Urinary bladder (tissue), 4 donors: ENCODE data around the gene ANAPC4. TPM values are rescaled to one million over a fixed set of nuclear protein-coding genes. Genes with fewer than 3 reads are reported as not detected.
"Not testable (repeated sequence)": the region's sequence is repeated elsewhere in the genome, so short reads cannot be mapped to it uniquely, and the experiment has no call there.

Experiments
- DNase-seq: peaks from one replicate; pipeline ENCODE4 v3.0.0-alpha.2; 2015; ENCODE audit errors: extremely low spot score
- H3K27ac ChIP-seq: one replicate; pipeline ENCODE4 v1.5.1; 2013; ENCODE audit warnings: low read depth, mild to moderate bottlenecking, moderate library complexity
- H3K36me3 ChIP-seq: one replicate; pipeline ENCODE4 v1.6.1; 2013; ENCODE audit warnings: mild to moderate bottlenecking, moderate library complexity; ENCODE audit not compliant: insufficient read depth
- H3K4me1 ChIP-seq: one replicate; pipeline ENCODE4 v1.6.1; 2013; ENCODE audit warnings: mild to moderate bottlenecking, moderate library complexity; ENCODE audit not compliant: insufficient read depth
- H3K4me3 ChIP-seq: one replicate; pipeline ENCODE4 v1.5.1; 2013; ENCODE audit warnings: low read depth, low read length
- WGBS: extraction: QIAGEN DNeasy Blood & Tissue Kit; methylation state at CpG from one replicate; pipeline ENCODE4 v1.1.7; 2013; 5-methylcytosine and 5-hydroxymethylcytosine counted together
- polyA plus RNA-seq: library from polyadenylated mRNA; stranded (reverse); fragments of 200-250 nt; gene quantifications from one replicate; pipeline ENCODE4 v1.2.3, GENCODE V29; 2013
- total RNA-seq: library from RNA; depleted of rRNA; stranded (reverse); fragments of >200 nt; gene quantifications from one replicate; pipeline ENCODE4 v1.2.3, GENCODE V29; 2014
- donor health status: healthy with polysubstance abuse.
- donor health status: healthy.

ANAPC4 gene
- total and polyA plus RNA-seq, 2 donors = 20.9 to 70.8 TPM

DNA sequence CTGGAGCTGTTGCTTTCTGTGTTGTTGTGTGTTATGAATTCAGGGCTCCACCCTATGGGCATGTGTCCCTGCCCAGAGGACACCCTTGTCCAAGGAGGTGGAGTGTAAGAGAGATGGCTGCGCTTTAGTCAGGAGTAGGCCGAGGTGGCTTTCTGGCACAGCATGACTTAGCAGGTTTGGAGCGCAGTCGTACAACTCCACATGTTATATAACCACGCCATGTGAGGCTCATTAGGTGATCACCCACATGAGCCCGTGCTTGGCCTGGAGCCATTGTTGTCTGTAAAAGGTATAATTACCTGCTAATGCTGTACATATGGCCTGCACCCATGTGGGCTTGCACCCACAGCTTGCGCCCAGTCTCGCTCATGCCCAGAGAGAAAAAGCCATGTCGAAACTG lies 15.8 kb upstream of the ANAPC4 start:
- H3K27ac ChIP-seq = no peak overlapping the region
- no peaks in the 10 kb centered on the region for H3K4me1 ChIP-seq
- H3K4me3 ChIP-seq = no peak overlapping the region
- WGBS = 97% methylated on average over 9 of the region's 9 CpGs
- no peak for DNase-seq
- no peaks in the 10 kb centered on the region for H3K36me3 ChIP-seq

DNA sequence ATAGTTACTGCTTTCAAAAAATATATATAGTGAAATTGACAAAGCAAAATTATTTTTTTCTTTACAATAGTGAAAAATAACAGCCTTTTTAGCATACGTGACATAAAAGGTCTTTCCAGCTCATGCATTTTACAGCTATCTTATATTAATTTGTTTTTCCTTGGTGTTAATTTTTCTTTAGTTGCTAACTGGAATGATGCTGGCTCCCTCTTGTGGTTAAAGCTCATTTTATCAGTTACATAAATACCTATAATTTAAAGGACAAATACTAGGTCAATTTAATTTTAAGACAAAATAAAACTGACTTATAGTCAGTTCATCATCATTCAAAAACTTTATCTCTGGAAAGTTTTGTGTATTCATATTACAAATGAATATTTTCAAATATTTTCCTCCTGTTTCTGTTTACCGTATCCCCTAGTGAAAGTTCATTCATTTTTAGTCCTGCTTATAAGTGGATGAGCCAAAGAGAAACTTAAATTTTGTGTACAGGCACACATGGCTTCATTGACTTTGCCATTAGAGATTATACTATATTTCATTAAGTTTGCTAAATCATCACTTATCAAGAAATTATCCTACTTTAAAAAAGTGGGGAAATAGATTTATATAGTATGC lies 9.9 kb upstream of the ANAPC4 start:
- no peak for DNase-seq
- 75% methylated on average over 2 of the region's 2 CpGs for WGBS
- H3K36me3 ChIP-seq = no peaks in the 10 kb centered on the region
- H3K27ac ChIP-seq = no peak overlapping the region
- no peaks in the 10 kb centered on the region for H3K4me1 ChIP-seq
- H3K4me3 ChIP-seq = no peak overlapping the region

GRCh38 chr4:25367877-25368276 lies 9.2 kb upstream of the ANAPC4 start:
- Histone ChIP-seq H3K36me3 (no peaks in the 10 kb centered on the region), H3K4me3 (no peak overlapping the region), H3K4me1 (no peaks in the 10 kb centered on the region), H3K27ac (no peak overlapping the region)
- DNase-seq = no peak

- no peak for DNase-seq
- Histone ChIP-seq H3K4me1 (no peaks in the 10 kb centered on the region), H3K36me3 (no peaks in the 10 kb centered on the region), H3K27ac (no peak overlapping the region), H3K4me3 (no peak overlapping the region)
- 36% methylated on average over 6 of the region's 6 CpGs for WGBS
Measured at GRCh38 chr4:25368315-25368714, 8.7 kb upstream of the ANAPC4 start.

DNA sequence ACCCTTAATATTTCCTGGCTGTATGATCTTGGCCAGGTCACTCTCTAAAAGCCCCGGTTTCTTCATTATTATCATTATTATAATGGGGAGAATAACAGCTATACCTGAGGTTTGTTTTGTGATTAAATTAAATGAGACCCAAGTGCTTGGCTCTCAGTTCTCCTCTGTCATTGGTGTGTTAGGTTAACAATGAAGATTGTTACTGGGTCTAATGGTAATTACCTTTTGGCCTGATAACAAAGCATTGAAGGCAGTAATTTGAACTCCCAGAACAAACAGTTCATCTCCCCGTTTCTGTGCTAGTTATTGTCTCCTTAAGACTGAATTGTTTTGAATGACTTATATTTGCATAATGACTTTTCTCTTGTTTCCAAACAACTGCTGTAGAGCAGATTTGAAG lies 6.8 kb upstream of the ANAPC4 start:
- Histone ChIP-seq H3K36me3 (no peaks in the 10 kb centered on the region), H3K4me3 (no peak overlapping the region), H3K4me1 (no peaks in the 10 kb centered on the region), H3K27ac (no peak overlapping the region)
- DNase-seq = no peak
- 61% methylated on average over 2 of the region's 2 CpGs for WGBS

DNA sequence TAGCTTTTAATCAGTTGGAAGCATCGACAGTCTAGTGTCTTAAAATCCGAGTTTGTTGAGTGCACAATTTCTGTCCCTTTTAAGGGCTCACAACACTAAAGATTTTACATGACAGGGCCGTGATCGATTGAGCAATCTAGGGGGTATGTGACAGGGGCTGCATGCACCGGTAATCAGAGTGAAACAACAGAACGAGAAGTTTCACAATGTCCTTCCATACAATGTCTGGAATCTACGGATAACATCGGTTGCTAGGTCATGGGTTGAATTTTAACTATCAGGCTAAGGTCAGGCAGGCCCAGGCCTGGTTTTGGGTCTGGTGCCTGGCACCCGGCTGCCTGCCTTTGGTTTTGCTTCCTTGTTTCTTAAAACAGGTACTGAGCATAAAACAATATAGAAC lies 4.5 kb upstream of the ANAPC4 start:
- not testable (repeated sequence) for H3K36me3 ChIP-seq, H3K4me1 ChIP-seq, H3K27ac ChIP-seq, H3K4me3 ChIP-seq, DNase-seq
- WGBS = 82% methylated on average over 9 of the region's 9 CpGs

- 14% methylated on average over 18 of the region's 18 CpGs for WGBS
- DNase-seq = no peak
- no peaks in the 10 kb centered on the region for H3K4me1 ChIP-seq
- peaks cover 2% of the 10 kb centered on the region for H3K36me3 ChIP-seq
- peak overlapping the region; percentile 94 for H3K4me3 ChIP-seq
- no peak overlapping the region for H3K27ac ChIP-seq
Measured at GRCh38 chr4:25377572-25378436, 741 bp downstream of the ANAPC4 start.

- Histone ChIP-seq H3K4me1 (no peaks in the 10 kb centered on the region), H3K4me3 (peak overlapping the region; percentile 94), H3K36me3 (peaks cover 2% of the 10 kb centered on the region), H3K27ac (no peak overlapping the region)
- DNase-seq = no peak
- WGBS = 85% methylated on average over 6 of the region's 6 CpGs
Measured at GRCh38 chr4:25378437-25378743, 1.3 kb downstream of the ANAPC4 start.

- DNase-seq = no peak
- H3K36me3 ChIP-seq = peaks cover 2% of the 10 kb centered on the region
- H3K4me3 ChIP-seq = no peak overlapping the region
- no peak overlapping the region for H3K27ac ChIP-seq
- WGBS = 85% methylated on average over 2 of the region's 2 CpGs
- H3K4me1 ChIP-seq = no peaks in the 10 kb centered on the region
Measured at GRCh38 chr4:25379591-25379990, 2.5 kb downstream of the ANAPC4 start.

DNA sequence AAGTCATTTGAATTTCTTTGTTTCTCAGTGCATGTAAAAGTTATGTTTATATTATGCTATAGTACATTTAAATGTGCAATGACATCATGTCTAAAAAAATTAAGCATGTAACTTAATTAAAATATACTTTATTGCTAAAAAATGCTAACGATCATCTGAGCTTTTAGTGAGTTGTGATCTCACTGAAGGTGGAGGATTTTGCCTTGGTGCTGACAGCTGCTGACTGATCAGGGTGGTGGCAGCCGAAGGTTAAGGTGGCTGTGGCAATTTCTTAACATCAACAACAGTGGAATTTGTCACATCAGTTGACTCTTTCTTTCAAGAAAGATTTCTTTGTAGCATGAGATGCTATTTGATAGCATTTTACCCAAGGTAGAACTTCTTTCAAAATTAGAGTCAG lies 6.6 kb downstream of the ANAPC4 start:
- H3K4me3 ChIP-seq = no peak overlapping the region
- H3K36me3 ChIP-seq = peaks cover 2% of the 10 kb centered on the region
- H3K27ac ChIP-seq = no peak overlapping the region
- no peaks in the 10 kb centered on the region for H3K4me1 ChIP-seq
- DNase-seq = no peak
- WGBS = 63% methylated on average over 2 of the region's 2 CpGs

GRCh38 chr4:25386926-25387325 lies 9.9 kb downstream of the ANAPC4 start:
- peaks cover 6% of the 10 kb centered on the region for H3K36me3 ChIP-seq
- 89% methylated on average over 2 of the region's 2 CpGs for WGBS

GRCh38 chr4:25397305-25397704 lies 20.2 kb downstream of the ANAPC4 start:
- DNase-seq = no peak
- H3K27ac ChIP-seq = no peak overlapping the region
- H3K4me3 ChIP-seq = no peak overlapping the region
- 99% methylated on average over 3 of the region's 3 CpGs for WGBS
- H3K36me3 ChIP-seq = peaks cover 10% of the 10 kb centered on the region
- no peaks in the 10 kb centered on the region for H3K4me1 ChIP-seq

More at GRCh38 chr4:25386926-25387325, 9.9 kb downstream of the ANAPC4 start:
- Histone ChIP-seq H3K27ac (no peak overlapping the region), H3K4me1 (no peaks in the 10 kb centered on the region), H3K4me3 (no peak overlapping the region)
- DNase-seq = no peak

DNA sequence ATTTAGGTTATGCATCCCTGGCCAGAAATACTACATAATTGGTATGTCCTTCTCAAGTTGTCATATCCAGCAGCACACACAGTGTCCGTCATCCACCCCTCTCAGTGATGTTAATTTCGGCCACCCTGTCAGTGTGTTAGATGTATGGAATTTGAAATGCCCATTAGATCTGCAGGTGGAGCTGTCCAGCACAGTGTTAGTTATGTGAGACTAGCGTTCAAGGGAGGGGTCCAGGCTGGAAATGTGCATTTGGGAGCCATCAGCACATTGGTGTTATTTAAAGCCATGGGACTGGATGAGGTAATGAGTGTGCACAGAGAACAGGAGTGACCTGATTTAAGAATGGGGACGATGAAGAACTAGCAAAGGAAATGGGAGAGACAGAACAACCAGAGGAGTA lies 22.4 kb downstream of the ANAPC4 start:
- Histone ChIP-seq H3K36me3 (peaks cover 10% of the 10 kb centered on the region), H3K4me1 (no peaks in the 10 kb centered on the region), H3K27ac (no peak overlapping the region), H3K4me3 (no peak overlapping the region)
- WGBS = 90% methylated on average over 4 of the region's 4 CpGs
- no peak for DNase-seq

DNA sequence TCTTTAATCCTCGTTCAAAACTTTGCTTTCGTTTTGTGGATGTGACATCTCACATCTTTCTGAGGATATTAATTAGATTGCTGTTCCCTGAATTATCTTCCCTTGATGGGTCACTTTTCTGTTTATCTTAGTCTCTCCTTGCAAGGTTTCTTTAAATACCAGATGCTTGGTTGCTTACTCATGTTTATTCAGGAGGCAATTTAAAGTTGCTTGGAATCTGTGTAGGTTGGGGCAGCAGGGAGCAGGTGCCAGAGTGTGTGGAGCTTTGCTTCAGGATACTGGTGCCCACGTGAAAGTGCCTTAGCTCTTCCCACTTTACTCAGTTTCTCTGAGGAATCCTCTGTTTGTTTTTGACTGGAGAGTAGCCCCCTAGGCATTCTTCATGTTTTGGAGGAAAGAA lies 24.0 kb downstream of the ANAPC4 start:
- DNase-seq = no peak
- 84% methylated on average over 3 of the region's 3 CpGs for WGBS
- no peak overlapping the region for H3K4me3 ChIP-seq
- H3K4me1 ChIP-seq = no peaks in the 10 kb centered on the region
- H3K36me3 ChIP-seq = peaks cover 9% of the 10 kb centered on the region
- no peak overlapping the region for H3K27ac ChIP-seq
